HS-27A (cell line): ENCODE data around the gene DNAJB6.
"Not testable (repeated sequence)": the region's sequence is repeated elsewhere in the genome, so short reads cannot be mapped to it uniquely, and the experiment has no call there.

ENCODE experiments used
- DNase-seq: peaks from one replicate; pipeline ENCODE4 v3.0.0-alpha.2; 2012; ENCODE audit warnings: low read depth, missing footprints

DNAJB6 gene

GRCh38 chr7:157329447-157329846, 7.4 kb upstream of the DNAJB6 start:
- no peak for DNase-seq

- not testable (repeated sequence) for DNase-seq
Measured at GRCh38 chr7:157330567-157330966, 6.2 kb upstream of the DNAJB6 start.

GRCh38 chr7:157331049-157331448, 5.8 kb upstream of the DNAJB6 start:
- not testable (repeated sequence) for DNase-seq

GRCh38 chr7:157335236-157335635, 1.6 kb upstream of the DNAJB6 start:
- DNase-seq: no peak

GRCh38 chr7:157335991-157336382, 817 bp upstream of the DNAJB6 start:
- DNase-seq: no peak

- no peak for DNase-seq
Measured at GRCh38 chr7:157337316-157338149, 729 bp downstream of the DNAJB6 start.

GRCh38 chr7:157339777-157340677, 3.2 kb downstream of the DNAJB6 start:
- DNase-seq: no peak

GRCh38 chr7:157347217-157347904, 10.6 kb downstream of the DNAJB6 start:
- no peak for DNase-seq

GRCh38 chr7:157348548-157348947, 11.7 kb downstream of the DNAJB6 start:
- no peak for DNase-seq

- DNase-seq: no peak
Measured at GRCh38 chr7:157352516-157352915, 15.7 kb downstream of the DNAJB6 start.

- DNase-seq: no peak
Measured at GRCh38 chr7:157355784-157356511, 19.1 kb downstream of the DNAJB6 start.

- DNase-seq: no peak
Measured at GRCh38 chr7:157357129-157358040, 20.6 kb downstream of the DNAJB6 start.

GRCh38 chr7:157358041-157358752, 21.4 kb downstream of the DNAJB6 start:
- no peak for DNase-seq

GRCh38 chr7:157358753-157359096, 21.9 kb downstream of the DNAJB6 start:
- no peak for DNase-seq

- no peak for DNase-seq
Measured at GRCh38 chr7:157359581-157359980, 22.8 kb downstream of the DNAJB6 start.

- DNase-seq: no peak
Measured at GRCh38 chr7:157360483-157361025, 23.8 kb downstream of the DNAJB6 start.

GRCh38 chr7:157361537-157361936, 24.7 kb downstream of the DNAJB6 start:
- DNase-seq: no peak

GRCh38 chr7:157362729-157363128, 25.9 kb downstream of the DNAJB6 start:
- DNase-seq: no peak

GRCh38 chr7:157366722-157367121, 29.9 kb downstream of the DNAJB6 start:
- DNase-seq: no peak

- DNase-seq: no peak
Measured at GRCh38 chr7:157368955-157369354, 32.2 kb downstream of the DNAJB6 start.
